ENCODE measurements around the gene PGRMC1. TPM values are rescaled to one million over a fixed set of nuclear protein-coding genes. Genes with fewer than 3 reads are reported as not detected.

PGRMC1 gene
- total RNA-seq, 2 experiments from 2014 or later = 30.5 to 30.9 TPM

DNA sequence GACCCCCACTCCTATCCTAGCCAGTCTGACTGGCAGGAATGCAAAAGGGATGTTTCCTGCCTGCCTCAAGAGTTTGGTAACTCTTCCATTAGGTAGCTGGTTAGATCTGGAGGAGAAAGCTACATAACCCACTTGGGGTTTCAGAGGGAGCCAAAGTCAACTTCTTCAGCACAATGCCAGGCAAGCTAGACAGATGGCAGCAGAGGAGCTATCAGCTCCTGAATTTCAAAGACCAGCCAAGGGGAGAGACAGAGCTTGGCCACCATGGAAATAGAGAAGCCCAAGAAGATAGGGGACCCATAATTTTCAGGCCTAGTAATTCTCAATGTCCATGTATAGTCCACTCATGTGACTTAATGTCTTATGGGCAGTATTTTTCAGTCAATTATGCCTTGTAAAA, 56.4 kb downstream of the PGRMC1 start:
- no peak for DNase-seq
- H3K9me3 Mint-ChIP-seq = no peaks in the 10 kb centered on the region
- CTCF ChIA-PET = no interaction called here
- H3K36me3 Mint-ChIP-seq (ENCODE audit: low read depth) = no peaks in the 10 kb centered on the region
- POLR2A ChIA-PET = no interaction called here
- H3K27me3 Mint-ChIP-seq = peaks cover 13% of the 10 kb centered on the region
- H3K4me3 Mint-ChIP-seq = no peak overlapping the region
- H3K4me1 Mint-ChIP-seq = no peaks in the 10 kb centered on the region
- H3K27ac Mint-ChIP-seq = no peak overlapping the region

Other genes with a start within 250 kb of the PGRMC1 start
- gene CT47C1, start 163.3 kb upstream of the PGRMC1 start, total RNA-seq = not detected
- gene KIAA1210, start 108.5 kb upstream of the PGRMC1 start, total RNA-seq = not detected
- 1 to 10 TPM; 5.2 to 5.9 TPM for gene SLC25A43, start 163.1 kb downstream of the PGRMC1 start, total RNA-seq
- gene SLC25A5, start 232.2 kb downstream of the PGRMC1 start, total RNA-seq = 100 to 1,000 TPM; 403 TPM

Measured in activated CD4-positive, alpha-beta memory T cell treated with anti-CD3 and anti-CD28 coated beads, Interleukin-2, amount 10 ng/mL, durations not matched to agents 7 days and 5 days (primary cell).